H1 (cell line): ENCODE data around the gene PRSS22.

ENCODE experiments used
- ASH2L ChIP-seq: fragments of 200-600, 300-600 bp; sonication (generic); IDR thresholded peaks from one replicate; pipeline ENCODE4 v1.7.1; 2017; ENCODE audit warnings: low read length
- EP300 ChIP-seq, 2 experiments: IDR thresholded peaks; 1 replicate in 1 of 2; 2 replicates in 1 of 2; pipeline ENCODE4 v1.6.1; 2011 to 2012; ENCODE audit warnings: low read depth in 2 of 2, low read length in 2 of 2, mild to moderate bottlenecking in 2 of 2, borderline replicate concordance in 1 of 2, inconsistent platforms in 1 of 2, moderate library complexity in 1 of 2
- EZH2 ChIP-seq: fragments of 200-600 bp; sonication (generic); IDR thresholded peaks from 2 replicates; pipeline ENCODE4 v1.7.1; 2012; ENCODE audit warnings: low read depth, mild to moderate bottlenecking, moderate library complexity, low read length, inconsistent platforms; ENCODE audit not compliant: severe bottlenecking
- JUN ChIP-seq: IDR thresholded peaks from 2 replicates; pipeline ENCODE4 v1.6.1; 2011; ENCODE audit warnings: low read depth, mild to moderate bottlenecking, improper control_type of control experiment, low read length
- POLR2A ChIP-seq, 2 experiments: IDR thresholded peaks; 1 replicate in 1 of 2; 2 replicates in 1 of 2; pipeline ENCODE4 v1.6.1; 2011; ENCODE audit warnings: low read depth in 2 of 2, low read length in 2 of 2, mild to moderate bottlenecking in 2 of 2; ENCODE audit errors: control extremely low read depth in 1 of 2
- SP4 ChIP-seq: IDR thresholded peaks from 2 replicates; pipeline ENCODE4 v1.6.1; 2012; ENCODE audit warnings: low read length, inconsistent platforms

GRCh38 chr16:2816751-2817339 lies 41.1 kb downstream of the PRSS22 start, which contains the start of gene PRSS21:
- TF ChIP-seq EZH2 (no peak), ASH2L (no peak), JUN (no peak), EP300 (IDR thresholded peaks at IDR 0.05; ENCODE audit: borderline replicate concordance in 1 of 2, low read depth in 2 of 2, low read length in 2 of 2) (no peak), SP4 (no peak), POLR2A (IDR thresholded peaks at IDR 0.05; ENCODE audit: control extremely low read depth in 1 of 2, low read depth in 2 of 2, low read length in 2 of 2) (no peak)
